Right lobe of liver (tissue), 4 donors: Measurements from ENCODE around the gene HDGFL2.

Experiments used
- CTCF ChIP-seq, 4 donors: fragments of 200-600 bp in 3 of 4; fragments of 450-650 bp in 1 of 4; IDR thresholded peaks; one replicate each; pipeline versions ENCODE4 v1.5.1 to v1.8.0; 2016 to 2022; ENCODE audit warnings: antibody characterized with exemption in 4 of 4, mild to moderate bottlenecking in 2 of 4
- POLR2A ChIP-seq: fragments of 450-650 bp; IDR thresholded peaks from one replicate; pipeline ENCODE4 v1.6.1; 2017; ENCODE audit warnings: antibody characterized with exemption, mild to moderate bottlenecking
- donor health status: DM: no; HTN: no; CAD: no.
- donor health status: DM: no; HTN: no; CAD: no.
- donor health status: DM: no; HTN: yes; CAD: no.

DNA sequence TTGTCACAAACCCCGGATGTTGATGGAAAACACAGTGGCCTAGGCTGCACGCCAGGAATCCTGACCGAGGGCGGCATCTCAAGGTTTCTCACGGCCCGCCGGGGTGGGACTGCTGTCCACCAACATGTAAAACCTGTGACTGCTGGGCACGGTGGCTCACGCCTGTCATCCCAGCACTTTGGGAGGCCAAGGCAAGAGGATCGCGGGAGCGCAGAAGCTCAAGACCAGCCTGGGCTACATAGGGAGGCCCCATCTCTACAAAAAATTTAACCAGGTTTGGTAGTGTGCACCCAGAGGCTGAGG, 35.0 kb downstream of the HDGFL2 start:
- TF ChIP-seq CTCF (IDR thresholded peaks at IDR 0.05) (no peak), POLR2A (no peak)
